Glutamatergic neuron (in vitro differentiated cells): Measurements from ENCODE around the gene PXK. TPM values are rescaled to one million over a fixed set of nuclear protein-coding genes. Genes with fewer than 3 reads are reported as not detected.

ENCODE experiments used
- DNase-seq: peaks from one replicate; pipeline ENCODE4 v3.0.0; 2022
- H3K27ac Mint-ChIP-seq: one replicate; pipeline ENCODE4 v1.8.0; 2020; ENCODE audit warnings: mild to moderate bottlenecking, mixed read lengths, inconsistent platforms; ENCODE audit not compliant: unreplicated experiment
- H3K27me3 Mint-ChIP-seq: one replicate; pipeline ENCODE4 v1.8.0; 2020; ENCODE audit warnings: mild to moderate bottlenecking, moderate library complexity, mixed read lengths, inconsistent platforms; ENCODE audit not compliant: unreplicated experiment
- H3K36me3 Mint-ChIP-seq: one replicate; pipeline ENCODE4 v1.8.0; 2020; ENCODE audit warnings: mild to moderate bottlenecking, mixed read lengths, inconsistent platforms; ENCODE audit not compliant: unreplicated experiment
- H3K4me1 Mint-ChIP-seq: one replicate; pipeline ENCODE4 v1.8.0; 2020; ENCODE audit warnings: mild to moderate bottlenecking, low read depth, mixed read lengths, inconsistent platforms; ENCODE audit not compliant: unreplicated experiment
- H3K4me3 Mint-ChIP-seq: one replicate; pipeline ENCODE4 v1.8.0; 2020; ENCODE audit warnings: mild to moderate bottlenecking, mixed read lengths, inconsistent platforms; ENCODE audit not compliant: unreplicated experiment
- H3K9me3 Mint-ChIP-seq: one replicate; pipeline ENCODE4 v1.8.0; 2020; ENCODE audit warnings: mild to moderate bottlenecking, moderate library complexity, mixed read lengths, inconsistent platforms; ENCODE audit not compliant: unreplicated experiment
- total RNA-seq: library from RNA; stranded (reverse); fragmentation: NEBNext Ultra II Directional; extraction: Animal tissue kit (Norgen Biotek cat#: 25700); gene quantifications from one replicate; pipeline ENCODE4 v1.2.1, GENCODE V29; 2021; ENCODE audit not compliant: unreplicated experiment
- TF ChIP-seq, protein P1 (sequence below): fragments of 200-600 bp; sonication (generic); IDR thresholded peaks from one replicate; pipeline ENCODE4 v1.5.0; 2021; ENCODE audit not compliant: partially characterized antibody, unreplicated experiment

PXK gene
- total RNA-seq, 1 donor from 2014 or later = 14.0 TPM

DNA sequence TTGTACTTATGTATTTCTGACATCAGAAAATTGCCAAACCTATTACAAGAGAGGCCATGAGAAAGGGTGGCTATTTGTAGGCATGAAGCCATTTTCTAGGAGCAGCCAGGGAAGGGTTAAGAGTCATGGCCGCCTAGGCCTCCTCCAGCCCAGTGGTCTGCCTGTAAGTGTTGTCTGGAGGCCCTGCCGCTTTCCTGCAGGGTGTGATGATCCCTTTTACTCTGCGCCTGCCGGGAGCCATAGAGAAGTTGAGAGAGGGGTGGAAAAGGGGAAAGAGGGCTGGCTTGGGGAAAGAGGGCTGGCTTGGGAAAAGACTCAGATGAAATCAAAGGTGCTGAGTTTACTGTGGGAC lies 130.1 kb downstream of the PXK start:
- Mint-ChIP-seq H3K4me3 (no peak overlapping the region), H3K27ac (peak overlapping the region; percentile 49), H3K9me3 (no peaks in the 10 kb centered on the region), H3K36me3 (no peaks in the 10 kb centered on the region), H3K27me3 (peaks cover 1% of the 10 kb centered on the region), H3K4me1 (peaks cover 2% of the 10 kb centered on the region)
- DNase-seq = no peak
- TF ChIP-seq, protein P1, sequence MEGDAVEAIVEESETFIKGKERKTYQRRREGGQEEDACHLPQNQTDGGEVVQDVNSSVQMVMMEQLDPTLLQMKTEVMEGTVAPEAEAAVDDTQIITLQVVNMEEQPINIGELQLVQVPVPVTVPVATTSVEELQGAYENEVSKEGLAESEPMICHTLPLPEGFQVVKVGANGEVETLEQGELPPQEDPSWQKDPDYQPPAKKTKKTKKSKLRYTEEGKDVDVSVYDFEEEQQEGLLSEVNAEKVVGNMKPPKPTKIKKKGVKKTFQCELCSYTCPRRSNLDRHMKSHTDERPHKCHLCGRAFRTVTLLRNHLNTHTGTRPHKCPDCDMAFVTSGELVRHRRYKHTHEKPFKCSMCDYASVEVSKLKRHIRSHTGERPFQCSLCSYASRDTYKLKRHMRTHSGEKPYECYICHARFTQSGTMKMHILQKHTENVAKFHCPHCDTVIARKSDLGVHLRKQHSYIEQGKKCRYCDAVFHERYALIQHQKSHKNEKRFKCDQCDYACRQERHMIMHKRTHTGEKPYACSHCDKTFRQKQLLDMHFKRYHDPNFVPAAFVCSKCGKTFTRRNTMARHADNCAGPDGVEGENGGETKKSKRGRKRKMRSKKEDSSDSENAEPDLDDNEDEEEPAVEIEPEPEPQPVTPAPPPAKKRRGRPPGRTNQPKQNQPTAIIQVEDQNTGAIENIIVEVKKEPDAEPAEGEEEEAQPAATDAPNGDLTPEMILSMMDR = no peak

GRCh38 chr3:58463181-58463941 lies 130.7 kb downstream of the PXK start:
- Mint-ChIP-seq H3K36me3 (no peaks in the 10 kb centered on the region), H3K9me3 (no peaks in the 10 kb centered on the region), H3K27me3 (no peaks in the 10 kb centered on the region), H3K4me1 (peaks cover 2% of the 10 kb centered on the region), H3K27ac (peak overlapping the region; percentile 49), H3K4me3 (peak overlapping the region; percentile 12)
- peak; percentile 80 for DNase-seq
- TF ChIP-seq, protein P1 = peak; percentile 86

- peak overlapping the region; percentile 12 for H3K4me3 Mint-ChIP-seq
- no peaks in the 10 kb centered on the region for H3K27me3 Mint-ChIP-seq
- H3K27ac Mint-ChIP-seq = no peak overlapping the region
- TF ChIP-seq, protein P1 = peak; percentile 38
- peaks cover 2% of the 10 kb centered on the region for H3K4me1 Mint-ChIP-seq
- DNase-seq = no peak
- H3K9me3 Mint-ChIP-seq = no peaks in the 10 kb centered on the region
- no peaks in the 10 kb centered on the region for H3K36me3 Mint-ChIP-seq
Observed at GRCh38 chr3:58463942-58464271, 131.2 kb downstream of the PXK start.

DNA sequence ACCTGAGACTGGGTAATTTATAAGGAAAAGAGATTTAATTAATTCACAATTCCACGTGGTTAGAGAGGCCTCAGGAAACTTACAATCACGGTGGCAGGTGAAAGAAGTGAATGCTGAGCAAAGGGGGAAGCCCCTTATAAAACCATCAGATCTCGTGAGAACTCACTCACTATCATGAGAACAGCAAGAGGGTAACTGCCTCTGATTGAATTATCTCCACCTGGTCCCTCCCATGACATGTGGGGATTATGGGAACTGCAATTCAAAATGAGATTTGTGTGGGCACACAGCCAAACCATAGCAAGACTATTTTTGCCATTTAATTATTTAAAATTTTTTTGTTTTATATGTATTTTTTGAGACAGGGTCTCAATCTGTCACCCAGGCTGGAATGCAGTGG lies 132.2 kb downstream of the PXK start:
- Mint-ChIP-seq H3K36me3 (no peaks in the 10 kb centered on the region), H3K4me1 (peaks cover 2% of the 10 kb centered on the region), H3K27me3 (no peaks in the 10 kb centered on the region), H3K9me3 (no peaks in the 10 kb centered on the region), H3K27ac (no peak overlapping the region), H3K4me3 (no peak overlapping the region)
- TF ChIP-seq, protein P1 = peak; percentile 19
- DNase-seq = no peak

- H3K27ac Mint-ChIP-seq = no peak overlapping the region
- no peaks in the 10 kb centered on the region for H3K36me3 Mint-ChIP-seq
- no peak for DNase-seq
- H3K4me1 Mint-ChIP-seq = peaks cover 7% of the 10 kb centered on the region
- TF ChIP-seq, protein P1 = no peak
- H3K4me3 Mint-ChIP-seq = no peak overlapping the region
- H3K9me3 Mint-ChIP-seq = no peaks in the 10 kb centered on the region
- peaks cover 5% of the 10 kb centered on the region for H3K27me3 Mint-ChIP-seq
Observed at GRCh38 chr3:58466899-58467563, 134.3 kb downstream of the PXK start.
